ENCODE measurements around the gene CCDC85B.

- TF ChIP-seq POLR2AphosphoS5 (IDR thresholded peaks at IDR 0.05; ENCODE audit: borderline replicate concordance, low read depth, low read length) (no peak), EZH2 (IDR thresholded peaks at IDR 0.05) (no peak)
These were observed 9.8 kb downstream of the CCDC85B start, which contains the start of gene FOSL1 for GRCh38 chr11:65900125-65900898.

Measured in SK-N-MC (cell line).